ENCODE results near the gene SCP2D1. TPM values are rescaled to one million over a fixed set of nuclear protein-coding genes. Genes with fewer than 3 reads are reported as not detected.

Gene SCP2D1
- total RNA-seq, 3 donors from 2014 or later (not counting 1 experiment from before 2014, with no cell fraction given) = not detected

DNA sequence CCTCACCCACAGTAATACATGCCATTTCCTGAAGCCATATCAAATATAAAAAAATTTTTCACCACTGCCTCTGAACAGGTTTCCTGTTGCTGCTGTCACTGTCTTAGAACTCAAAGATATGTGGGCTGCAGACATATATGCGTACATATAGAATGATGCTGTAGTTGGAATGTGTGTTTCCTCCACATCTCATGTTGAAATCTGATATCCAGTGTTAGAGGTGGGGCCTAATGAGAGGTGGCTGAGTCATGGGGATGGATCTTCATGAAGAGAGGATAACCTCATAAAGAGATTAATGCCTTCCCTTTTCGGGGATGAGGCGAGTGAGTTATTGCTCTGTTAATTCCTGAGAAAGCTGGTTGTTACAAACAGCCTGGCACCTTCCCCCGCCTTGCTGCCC is 7.7 kb upstream of the SCP2D1 start:
- Histone ChIP-seq H3K4me3 (ENCODE audit: low read length) (no peak overlapping the region), H3K4me1 (ENCODE audit: control insufficient read depth, insufficient read depth, low read length) (no peaks in the 10 kb centered on the region), H3K27me3 (ENCODE audit: control insufficient read depth, insufficient read depth, low read length) (no peaks in the 10 kb centered on the region), H3K36me3 (ENCODE audit: control insufficient read depth, insufficient read depth, low read length) (no peaks in the 10 kb centered on the region), H3K27ac (ENCODE audit: low read length) (no peak overlapping the region), H3K9me3 (ENCODE audit: control insufficient read depth, insufficient read depth, low read length) (no peaks in the 10 kb centered on the region)
- intact Hi-C loops (cut with micrococcal nuclease) = no loop called here
- ATAC-seq = no peak
- TF ChIP-seq, protein P1, sequence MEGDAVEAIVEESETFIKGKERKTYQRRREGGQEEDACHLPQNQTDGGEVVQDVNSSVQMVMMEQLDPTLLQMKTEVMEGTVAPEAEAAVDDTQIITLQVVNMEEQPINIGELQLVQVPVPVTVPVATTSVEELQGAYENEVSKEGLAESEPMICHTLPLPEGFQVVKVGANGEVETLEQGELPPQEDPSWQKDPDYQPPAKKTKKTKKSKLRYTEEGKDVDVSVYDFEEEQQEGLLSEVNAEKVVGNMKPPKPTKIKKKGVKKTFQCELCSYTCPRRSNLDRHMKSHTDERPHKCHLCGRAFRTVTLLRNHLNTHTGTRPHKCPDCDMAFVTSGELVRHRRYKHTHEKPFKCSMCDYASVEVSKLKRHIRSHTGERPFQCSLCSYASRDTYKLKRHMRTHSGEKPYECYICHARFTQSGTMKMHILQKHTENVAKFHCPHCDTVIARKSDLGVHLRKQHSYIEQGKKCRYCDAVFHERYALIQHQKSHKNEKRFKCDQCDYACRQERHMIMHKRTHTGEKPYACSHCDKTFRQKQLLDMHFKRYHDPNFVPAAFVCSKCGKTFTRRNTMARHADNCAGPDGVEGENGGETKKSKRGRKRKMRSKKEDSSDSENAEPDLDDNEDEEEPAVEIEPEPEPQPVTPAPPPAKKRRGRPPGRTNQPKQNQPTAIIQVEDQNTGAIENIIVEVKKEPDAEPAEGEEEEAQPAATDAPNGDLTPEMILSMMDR (IDR thresholded peaks at IDR 0.05) = no peak
- Mint-ChIP-seq H3K36me3 (no peaks in the 10 kb centered on the region), H3K27ac (no peak overlapping the region), H3K27me3 (ENCODE audit: low read depth in 2 of 2) (peaks cover 0 to 7% of the 10 kb centered on the region in 2 donors), H3K9me3 (no peaks in the 10 kb centered on the region), H3K4me1 (no peaks in the 10 kb centered on the region), H3K4me3 (no peak overlapping the region)
- WGBS (ENCODE audit: insufficient coverage) = 74% methylated on average over 4 of the region's 4 CpGs
- peak in 1 of 2 donors; percentile 28 for DNase-seq

DNA sequence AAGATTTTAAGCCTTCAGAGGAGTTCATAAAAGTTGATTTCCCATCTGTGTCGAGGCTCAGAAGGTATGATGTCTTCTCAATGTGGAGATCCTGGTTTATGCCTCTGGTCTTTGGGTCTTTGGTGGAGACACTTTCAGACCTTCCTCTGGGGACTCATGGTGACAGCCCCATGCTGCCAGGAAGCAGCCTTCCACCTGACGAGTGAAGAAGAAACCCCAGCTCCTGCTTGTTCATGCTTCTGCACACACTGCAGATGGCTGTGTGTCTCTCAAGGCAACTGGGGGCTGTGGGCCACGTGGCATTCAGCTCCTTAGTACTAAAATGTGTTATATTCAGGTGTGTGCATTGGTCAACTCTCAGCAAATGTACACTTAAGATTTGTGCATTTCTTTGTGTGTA is 4.9 kb upstream of the SCP2D1 start:
- Mint-ChIP-seq H3K27me3 (ENCODE audit: low read depth in 2 of 2) (peaks cover 6 to 11% of the 10 kb centered on the region in 2 donors), H3K27ac (no peak overlapping the region), H3K36me3 (no peaks in the 10 kb centered on the region), H3K4me1 (no peaks in the 10 kb centered on the region), H3K4me3 (no peak overlapping the region), H3K9me3 (no peaks in the 10 kb centered on the region)
- no peak for ATAC-seq
- no peak overlapping the region for H3K4me3 ChIP-seq (ENCODE audit: low read length)
- intact Hi-C loops (cut with micrococcal nuclease) = no loop called here
- WGBS (ENCODE audit: insufficient coverage) = 47% methylated on average over 3 of the region's 3 CpGs
- H3K27ac ChIP-seq (ENCODE audit: low read length) = no peak overlapping the region
- DNase-seq = no peak
- TF ChIP-seq, protein P1 (IDR thresholded peaks at IDR 0.05) = no peak
- H3K27me3 ChIP-seq (ENCODE audit: control insufficient read depth, insufficient read depth, low read length) = no peaks in the 10 kb centered on the region
- no peaks in the 10 kb centered on the region for H3K9me3 ChIP-seq (ENCODE audit: control insufficient read depth, insufficient read depth, low read length)
- H3K36me3 ChIP-seq (ENCODE audit: control insufficient read depth, insufficient read depth, low read length) = no peaks in the 10 kb centered on the region
- no peaks in the 10 kb centered on the region for H3K4me1 ChIP-seq (ENCODE audit: control insufficient read depth, insufficient read depth, low read length)

DNA sequence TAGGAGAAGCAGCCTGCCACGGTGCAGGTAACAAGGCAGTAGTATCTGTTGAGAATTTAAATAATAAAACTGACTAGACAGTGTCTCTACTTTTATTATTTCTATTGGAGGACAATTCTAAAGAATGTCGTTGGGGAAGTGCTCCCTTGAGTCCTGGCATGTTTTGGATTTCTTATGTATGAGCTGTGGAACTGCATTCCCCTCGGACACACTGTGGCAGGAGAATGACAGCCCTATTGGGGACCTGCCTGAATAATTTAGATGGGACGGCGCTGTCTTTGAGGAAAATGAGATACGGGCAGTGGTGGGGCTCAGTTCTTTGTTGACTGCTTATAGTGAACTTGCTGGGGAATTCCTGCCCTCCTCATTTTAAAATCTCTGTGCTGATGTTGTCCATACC is 2.4 kb upstream of the SCP2D1 start:
- no peaks in the 10 kb centered on the region for H3K27me3 ChIP-seq (ENCODE audit: control insufficient read depth, insufficient read depth, low read length)
- no peak overlapping the region for H3K4me3 ChIP-seq (ENCODE audit: low read length)
- no peaks in the 10 kb centered on the region for H3K36me3 Mint-ChIP-seq
- H3K27ac Mint-ChIP-seq = no peak overlapping the region
- WGBS (ENCODE audit: insufficient coverage) = 83% methylated on average over 6 of the region's 6 CpGs
- ATAC-seq (no peak), DNase-seq (no peak)
- H3K4me3 Mint-ChIP-seq = no peak overlapping the region
- intact Hi-C loops (cut with micrococcal nuclease) = no loop called here
- H3K4me1 ChIP-seq (ENCODE audit: control insufficient read depth, insufficient read depth, low read length) = no peaks in the 10 kb centered on the region
- TF ChIP-seq, protein P1 (IDR thresholded peaks at IDR 0.05) = no peak
- peaks cover 6 to 17% of the 10 kb centered on the region in 2 donors for H3K27me3 Mint-ChIP-seq (ENCODE audit: low read depth in 2 of 2)
- no peaks in the 10 kb centered on the region for H3K9me3 ChIP-seq (ENCODE audit: control insufficient read depth, insufficient read depth, low read length)
- H3K36me3 ChIP-seq (ENCODE audit: control insufficient read depth, insufficient read depth, low read length) = no peaks in the 10 kb centered on the region
- no peak overlapping the region for H3K27ac ChIP-seq (ENCODE audit: low read length)
- H3K4me1 Mint-ChIP-seq = no peaks in the 10 kb centered on the region
- H3K9me3 Mint-ChIP-seq = no peaks in the 10 kb centered on the region

DNA sequence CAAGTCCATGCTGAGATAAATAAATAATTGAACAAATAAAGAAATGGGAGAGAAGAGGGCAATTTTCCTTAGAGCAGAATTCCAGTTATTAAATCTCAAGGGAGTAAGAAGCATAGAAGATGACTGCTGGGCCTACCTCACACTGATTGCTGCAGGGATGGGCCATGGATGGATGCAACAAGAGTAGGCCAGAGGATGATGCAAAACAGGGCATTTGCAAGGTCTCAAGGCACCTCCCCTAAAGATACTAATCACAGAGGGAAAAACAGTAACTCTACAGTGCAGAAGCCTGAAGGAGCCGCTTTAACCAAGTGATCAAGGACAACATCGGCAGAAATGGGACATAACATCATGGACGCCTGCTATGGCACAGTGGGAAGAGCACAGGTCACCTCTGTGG is 1.7 kb upstream of the SCP2D1 start:
- H3K36me3 ChIP-seq (ENCODE audit: control insufficient read depth, insufficient read depth, low read length) = no peaks in the 10 kb centered on the region
- no peak overlapping the region for H3K27ac ChIP-seq (ENCODE audit: low read length)
- DNase-seq = no peak
- no peak overlapping the region for H3K27ac Mint-ChIP-seq
- WGBS (ENCODE audit: insufficient coverage) = 93% methylated on average over 3 of the region's 3 CpGs
- no peaks in the 10 kb centered on the region for H3K27me3 ChIP-seq (ENCODE audit: control insufficient read depth, insufficient read depth, low read length)
- H3K36me3 Mint-ChIP-seq = no peaks in the 10 kb centered on the region
- H3K27me3 Mint-ChIP-seq (ENCODE audit: low read depth in 2 of 2) = peaks cover 6 to 17% of the 10 kb centered on the region in 2 donors
- no peak for ATAC-seq
- no peak overlapping the region for H3K4me3 Mint-ChIP-seq
- intact Hi-C loops (cut with micrococcal nuclease) = no loop called here
- H3K9me3 Mint-ChIP-seq = no peaks in the 10 kb centered on the region
- H3K4me3 ChIP-seq (ENCODE audit: low read length) = no peak overlapping the region
- no peaks in the 10 kb centered on the region for H3K4me1 ChIP-seq (ENCODE audit: control insufficient read depth, insufficient read depth, low read length)
- H3K4me1 Mint-ChIP-seq = no peaks in the 10 kb centered on the region
- H3K9me3 ChIP-seq (ENCODE audit: control insufficient read depth, insufficient read depth, low read length) = no peaks in the 10 kb centered on the region
- TF ChIP-seq, protein P1 (IDR thresholded peaks at IDR 0.05) = no peak
